Measurements from ENCODE around the gene AFAP1L1.
A peak's percentile ranks its signal among the peaks of the same experiment; 100 is the strongest.

The AFAP1L1 gene

GRCh38 chr5:149355688-149356087 is 84.0 kb downstream of the AFAP1L1 start:
- no peak for DNase-seq

- no peak for DNase-seq
Measured at GRCh38 chr5:149356391-149356790, 84.7 kb downstream of the AFAP1L1 start.

GRCh38 chr5:149357370-149358293 is 86.0 kb downstream of the AFAP1L1 start, which contains the start of gene PCYOX1L:
TSS of gene PCYOX1L (plus strand) at chr5:149358046. CDS start at chr5:149358069, 23 bp downstream.
- peak; percentile 69 for DNase-seq

GRCh38 chr5:149358294-149358651 is 86.6 kb downstream of the AFAP1L1 start:
- no peak for DNase-seq

- DNase-seq, result no peak
Measured at GRCh38 chr5:149358868-149359495, 87.3 kb downstream of the AFAP1L1 start.

GRCh38 chr5:149360272-149360671 is 88.6 kb downstream of the AFAP1L1 start:
- DNase-seq, result no peak

GRCh38 chr5:149362541-149362940 is 90.9 kb downstream of the AFAP1L1 start:
- no peak for DNase-seq

- DNase-seq, result no peak
Measured at GRCh38 chr5:149363358-149363757, 91.7 kb downstream of the AFAP1L1 start.

- DNase-seq, result no peak
Measured at GRCh38 chr5:149363936-149364335, 92.3 kb downstream of the AFAP1L1 start.

GRCh38 chr5:149364719-149365118 is 93.1 kb downstream of the AFAP1L1 start:
- DNase-seq, result no peak

GRCh38 chr5:149365418-149365817 is 93.8 kb downstream of the AFAP1L1 start:
- DNase-seq, result no peak

GRCh38 chr5:149366169-149366729 is 94.6 kb downstream of the AFAP1L1 start:
- DNase-seq, result no peak

GRCh38 chr5:149367249-149367971 is 95.8 kb downstream of the AFAP1L1 start:
- no peak for DNase-seq

GRCh38 chr5:149367972-149368645 is 96.5 kb downstream of the AFAP1L1 start:
- DNase-seq, result no peak

- no peak for DNase-seq
Measured at GRCh38 chr5:149370878-149371277, 99.2 kb downstream of the AFAP1L1 start.

- DNase-seq, result no peak
Measured at GRCh38 chr5:149371296-149371962, 99.8 kb downstream of the AFAP1L1 start.

- DNase-seq, result no peak
Measured at GRCh38 chr5:149372076-149372795, 100.6 kb downstream of the AFAP1L1 start.

GRCh38 chr5:149372932-149373331 is 101.3 kb downstream of the AFAP1L1 start:
- no peak for DNase-seq

- no peak for DNase-seq
Measured at GRCh38 chr5:149374303-149374702, 102.6 kb downstream of the AFAP1L1 start.

- no peak for DNase-seq
Measured at GRCh38 chr5:149374801-149375200, 103.1 kb downstream of the AFAP1L1 start.

- DNase-seq, result no peak
Measured at GRCh38 chr5:149375434-149375833, 103.8 kb downstream of the AFAP1L1 start.

Measured in NCI-H2081 treated with DMSO at 0.1 percent for 48 hours (cell line).